ENCODE measurements around the gene MICA. TPM values are rescaled to one million over a fixed set of nuclear protein-coding genes. Genes with fewer than 3 reads are reported as not detected.
"Not testable (repeated sequence)": the region's sequence is repeated elsewhere in the genome, so short reads cannot be mapped to it uniquely, and the experiment has no call there.

MICA gene
- total and polyA plus RNA-seq, 4 donors: 19.8 to 89.6 (median 27.3) TPM

GRCh38 chr6:31450751-31451150 lies 47.4 kb downstream of the MICA start:
- 70 to 77% methylated on average over 4 of the region's 4 CpGs for WGBS, 2 donors
- H3K27ac ChIP-seq (ENCODE audit: low read depth in 1 of 2, low read length in 2 of 2): no peak overlapping the region

GRCh38 chr6:31452859-31453258 lies 49.5 kb downstream of the MICA start:
- H3K9me3 ChIP-seq (ENCODE audit: control insufficient read depth, low read length): peaks cover 5% of the 10 kb centered on the region
- no peaks in the 10 kb centered on the region for H3K36me3 ChIP-seq (ENCODE audit: control insufficient read depth in 1 of 2, insufficient read depth in 2 of 2, low read length in 1 of 2)
- ATAC-seq (ENCODE audit: low FRiP score) (no peak), DNase-seq (no peak)
- no peak overlapping the region for H3K4me3 ChIP-seq (ENCODE audit: low read length in 2 of 2)
- intact Hi-C loops (cut with DNase I): no loop called here
- no peak overlapping the region for H3K27ac ChIP-seq (ENCODE audit: low read depth in 1 of 2, low read length in 2 of 2)
- no peaks in the 10 kb centered on the region for H3K4me1 ChIP-seq (ENCODE audit: control insufficient read depth in 1 of 2, insufficient read depth in 2 of 2, low read length in 2 of 2)
- H3K27me3 ChIP-seq (ENCODE audit: control insufficient read depth in 1 of 2, insufficient read depth in 2 of 2, low read length in 1 of 2): no peaks in the 10 kb centered on the region

More at GRCh38 chr6:31450751-31451150, 47.4 kb downstream of the MICA start:
- Histone ChIP-seq H3K36me3 (ENCODE audit: control insufficient read depth in 1 of 2, insufficient read depth in 2 of 2, low read length in 1 of 2) (no peaks in the 10 kb centered on the region), H3K27me3 (ENCODE audit: control insufficient read depth in 1 of 2, insufficient read depth in 2 of 2, low read length in 1 of 2) (no peaks in the 10 kb centered on the region), H3K4me1 (ENCODE audit: control insufficient read depth in 1 of 2, insufficient read depth in 2 of 2, low read length in 2 of 2) (no peaks in the 10 kb centered on the region), H3K4me3 (ENCODE audit: low read length in 2 of 2) (no peak overlapping the region), H3K9me3 (ENCODE audit: control insufficient read depth, low read length) (peaks cover 5% of the 10 kb centered on the region)
- intact Hi-C loops (cut with DNase I): no loop called here
- no peak for ATAC-seq (ENCODE audit: low FRiP score)
- no peak for DNase-seq

GRCh38 chr6:31453259-31453658 lies 49.9 kb downstream of the MICA start:
- 85 to 86% methylated on average over 2 of the region's 2 CpGs for WGBS, 2 donors
- DNase-seq (no peak), ATAC-seq (ENCODE audit: low FRiP score) (no peak)
- H3K4me3 ChIP-seq (ENCODE audit: low read length in 2 of 2): no peak overlapping the region
- intact Hi-C loops (cut with DNase I): no loop called here
- H3K36me3 ChIP-seq (ENCODE audit: control insufficient read depth in 1 of 2, insufficient read depth in 2 of 2, low read length in 1 of 2): no peaks in the 10 kb centered on the region
- H3K27me3 ChIP-seq (ENCODE audit: control insufficient read depth in 1 of 2, insufficient read depth in 2 of 2, low read length in 1 of 2): no peaks in the 10 kb centered on the region
- H3K4me1 ChIP-seq (ENCODE audit: control insufficient read depth in 1 of 2, insufficient read depth in 2 of 2, low read length in 2 of 2): no peaks in the 10 kb centered on the region
- H3K9me3 ChIP-seq (ENCODE audit: control insufficient read depth, low read length): peaks cover 5% of the 10 kb centered on the region
- H3K27ac ChIP-seq (ENCODE audit: low read depth in 1 of 2, low read length in 2 of 2): no peak overlapping the region

GRCh38 chr6:31459864-31460263 lies 56.5 kb downstream of the MICA start:
- ATAC-seq (ENCODE audit: low FRiP score); H3K4me1 ChIP-seq (ENCODE audit: control insufficient read depth in 1 of 2, insufficient read depth in 2 of 2, low read length in 2 of 2); H3K4me3 ChIP-seq (ENCODE audit: low read length in 2 of 2); H3K9me3 ChIP-seq (ENCODE audit: control insufficient read depth, low read length); intact Hi-C loops (cut with DNase I); H3K27ac ChIP-seq (ENCODE audit: low read depth in 1 of 2, low read length in 2 of 2); H3K36me3 ChIP-seq (ENCODE audit: control insufficient read depth in 1 of 2, insufficient read depth in 2 of 2, low read length in 1 of 2); DNase-seq; H3K27me3 ChIP-seq (ENCODE audit: control insufficient read depth in 1 of 2, insufficient read depth in 2 of 2, low read length in 1 of 2): not testable (repeated sequence)
- WGBS, 2 donors: 78 to 85% methylated on average over 5 of the region's 5 CpGs

- H3K9me3 ChIP-seq (ENCODE audit: control insufficient read depth, low read length): no peaks in the 10 kb centered on the region
- ATAC-seq (ENCODE audit: low FRiP score) (no peak), DNase-seq (no peak)
- no peaks in the 10 kb centered on the region for H3K27me3 ChIP-seq (ENCODE audit: control insufficient read depth in 1 of 2, insufficient read depth in 2 of 2, low read length in 1 of 2)
- H3K36me3 ChIP-seq (ENCODE audit: control insufficient read depth in 1 of 2, insufficient read depth in 2 of 2, low read length in 1 of 2): no peaks in the 10 kb centered on the region
- H3K4me1 ChIP-seq (ENCODE audit: control insufficient read depth in 1 of 2, insufficient read depth in 2 of 2, low read length in 2 of 2): no peaks in the 10 kb centered on the region
- intact Hi-C loops (cut with DNase I): no loop called here
- H3K27ac ChIP-seq (ENCODE audit: low read depth in 1 of 2, low read length in 2 of 2): no peak overlapping the region
- no peak overlapping the region for H3K4me3 ChIP-seq (ENCODE audit: low read length in 2 of 2)
- WGBS, 2 donors: 99% methylated on average over 5 of the region's 5 CpGs
Measured at GRCh38 chr6:31460361-31461025, 57.1 kb downstream of the MICA start.

GRCh38 chr6:31462026-31462963 lies 58.9 kb downstream of the MICA start:
- Histone ChIP-seq H3K27ac (ENCODE audit: low read depth in 1 of 2, low read length in 2 of 2) (no peak overlapping the region), H3K27me3 (ENCODE audit: control insufficient read depth in 1 of 2, insufficient read depth in 2 of 2, low read length in 1 of 2) (no peaks in the 10 kb centered on the region), H3K36me3 (ENCODE audit: control insufficient read depth in 1 of 2, insufficient read depth in 2 of 2, low read length in 1 of 2) (no peaks in the 10 kb centered on the region), H3K4me3 (ENCODE audit: low read length in 2 of 2) (no peak overlapping the region), H3K4me1 (ENCODE audit: control insufficient read depth in 1 of 2, insufficient read depth in 2 of 2, low read length in 2 of 2) (no peaks in the 10 kb centered on the region), H3K9me3 (ENCODE audit: control insufficient read depth, low read length) (no peaks in the 10 kb centered on the region)
- 58 to 59% methylated on average over 11 of the region's 11 CpGs for WGBS, 2 donors
- ATAC-seq (ENCODE audit: low FRiP score) (no peak), DNase-seq (no peak)
- intact Hi-C loops (cut with DNase I): no loop called here

GRCh38 chr6:31462964-31463870 lies 59.8 kb downstream of the MICA start:
- Histone ChIP-seq H3K9me3 (ENCODE audit: control insufficient read depth, low read length) (no peaks in the 10 kb centered on the region), H3K4me3 (ENCODE audit: low read length in 2 of 2) (no peak overlapping the region), H3K27ac (ENCODE audit: low read depth in 1 of 2, low read length in 2 of 2) (no peak overlapping the region), H3K36me3 (ENCODE audit: control insufficient read depth in 1 of 2, insufficient read depth in 2 of 2, low read length in 1 of 2) (no peaks in the 10 kb centered on the region), H3K4me1 (ENCODE audit: control insufficient read depth in 1 of 2, insufficient read depth in 2 of 2, low read length in 2 of 2) (no peaks in the 10 kb centered on the region), H3K27me3 (ENCODE audit: control insufficient read depth in 1 of 2, insufficient read depth in 2 of 2, low read length in 1 of 2) (no peaks in the 10 kb centered on the region)
- peak; percentile 88 to 93 for DNase-seq
- WGBS, 2 donors: 25 to 26% methylated on average over 29 of the region's 29 CpGs
- intact Hi-C loops (cut with DNase I): no loop called here
- peak; percentile 90 for ATAC-seq (ENCODE audit: low FRiP score)

- H3K36me3 ChIP-seq (ENCODE audit: control insufficient read depth in 1 of 2, insufficient read depth in 2 of 2, low read length in 1 of 2): no peaks in the 10 kb centered on the region
- intact Hi-C loops (cut with DNase I): no loop called here
- H3K27me3 ChIP-seq (ENCODE audit: control insufficient read depth in 1 of 2, insufficient read depth in 2 of 2, low read length in 1 of 2): no peaks in the 10 kb centered on the region
- H3K4me1 ChIP-seq (ENCODE audit: control insufficient read depth in 1 of 2, insufficient read depth in 2 of 2, low read length in 2 of 2): no peaks in the 10 kb centered on the region
- no peak overlapping the region for H3K4me3 ChIP-seq (ENCODE audit: low read length in 2 of 2)
- H3K27ac ChIP-seq (ENCODE audit: low read depth in 1 of 2, low read length in 2 of 2): no peak overlapping the region
- no peak for ATAC-seq (ENCODE audit: low FRiP score)
- WGBS, 2 donors: 90 to 92% methylated on average over 7 of the region's 7 CpGs
- no peak for DNase-seq
- H3K9me3 ChIP-seq (ENCODE audit: control insufficient read depth, low read length): no peaks in the 10 kb centered on the region
Measured at GRCh38 chr6:31464252-31465184, 61.1 kb downstream of the MICA start.

Measured in aorta (tissue), 5 donors.